HG03097 (cell line): Measurements from ENCODE around the gene FAM78A.

Experiments
- ATAC-seq: cut with Tn5 transposase; IDR thresholded peaks from one replicate; pipeline ENCODE4 v1.9.1; 2021; ENCODE audit not compliant: unreplicated experiment, low FRiP score

The FAM78A gene

DNA sequence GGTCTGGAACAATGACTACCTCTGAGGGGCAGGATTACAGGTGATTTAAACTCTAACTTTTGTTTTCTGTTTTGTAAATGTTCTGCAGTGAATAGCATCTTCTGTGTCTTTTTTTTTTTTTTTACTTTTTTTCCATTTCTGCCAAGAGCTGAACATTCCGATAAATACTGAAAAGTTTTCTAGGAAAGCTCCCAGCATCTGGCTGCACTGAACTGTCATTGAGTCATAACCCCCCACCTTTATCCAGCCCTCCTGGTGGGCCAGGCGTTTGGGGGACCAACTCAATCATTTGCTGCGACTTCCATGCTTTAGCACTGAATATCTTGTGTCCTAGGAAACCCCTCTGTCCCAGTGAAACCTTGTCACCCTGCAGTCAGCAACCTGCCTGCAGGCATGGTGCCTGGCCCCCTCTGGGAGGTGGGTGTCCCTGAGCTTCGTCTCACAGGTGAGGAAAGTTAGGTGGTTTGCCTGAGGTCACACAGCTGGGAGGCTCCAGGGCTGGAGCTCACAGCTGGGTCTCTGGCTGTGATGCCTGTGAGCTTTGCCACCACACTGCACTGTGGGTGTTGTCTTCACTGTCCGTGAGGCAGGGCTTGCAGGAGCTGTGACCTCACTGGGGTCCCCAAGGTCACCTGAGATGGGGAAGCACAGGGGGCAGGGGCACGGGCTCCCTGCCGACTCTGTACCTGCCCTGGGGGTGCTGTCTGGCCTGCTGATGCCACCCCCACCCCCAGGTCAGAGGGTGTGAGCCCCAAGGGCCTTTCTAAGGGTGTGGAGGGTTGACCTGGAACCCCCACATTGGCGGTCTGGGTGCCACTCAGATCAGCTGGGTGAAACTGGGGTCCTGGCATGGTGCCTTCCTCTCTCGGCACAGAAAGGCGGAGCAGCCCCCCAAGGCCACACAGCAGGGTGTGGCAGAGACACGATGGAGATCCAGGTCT is 27.3 kb upstream of the FAM78A start:
- no peak for ATAC-seq

- ATAC-seq = no peak
These were observed 26.1 kb upstream of the FAM78A start for GRCh38 chr9:131302244-131303075.

- ATAC-seq = no peak
These were observed 24.1 kb upstream of the FAM78A start for GRCh38 chr9:131300444-131300843.

DNA sequence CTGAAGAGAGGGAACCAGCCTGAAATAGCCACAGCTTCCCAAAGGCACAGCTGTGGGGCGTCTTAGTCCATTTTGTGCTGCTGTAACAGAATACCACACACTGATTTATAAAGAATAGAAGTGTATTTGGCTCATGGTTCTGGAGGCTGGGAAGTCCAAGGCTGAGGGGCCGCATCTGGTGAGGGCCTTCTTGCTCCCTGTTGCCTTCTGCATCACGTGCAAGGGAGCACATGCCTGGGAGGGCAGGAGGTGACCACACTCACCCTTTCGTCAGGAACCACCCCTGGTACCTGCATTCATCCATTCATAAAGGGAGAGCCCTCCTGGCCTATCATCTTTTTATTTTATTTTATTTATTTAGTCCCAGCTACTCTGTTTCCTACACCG is 23.6 kb upstream of the FAM78A start:
- ATAC-seq = no peak

GRCh38 chr9:131299346-131299960 is 23.1 kb upstream of the FAM78A start:
- ATAC-seq = no peak

GRCh38 chr9:131298816-131299215 is 22.5 kb upstream of the FAM78A start:
- no peak for ATAC-seq

DNA sequence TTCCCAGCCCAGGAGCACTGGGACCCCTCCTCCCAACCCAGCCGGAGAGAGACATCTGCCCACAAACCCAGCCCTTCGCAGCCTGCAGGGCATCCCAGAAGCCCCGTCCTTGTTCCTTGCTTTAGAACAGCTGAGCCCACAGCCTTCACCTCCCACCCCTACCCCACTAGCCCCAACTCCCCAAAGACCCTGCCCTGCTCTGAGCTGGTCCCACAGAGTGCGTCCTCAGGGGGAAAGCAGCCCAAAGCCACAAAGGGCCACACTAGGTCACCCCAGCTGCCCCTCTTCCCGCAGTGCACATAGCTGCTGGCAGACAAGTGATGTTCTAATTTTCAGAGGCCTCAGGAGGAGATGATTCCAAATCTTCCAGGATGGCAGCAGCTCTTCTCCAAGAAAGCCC is 22.0 kb upstream of the FAM78A start:
- no peak for ATAC-seq

DNA sequence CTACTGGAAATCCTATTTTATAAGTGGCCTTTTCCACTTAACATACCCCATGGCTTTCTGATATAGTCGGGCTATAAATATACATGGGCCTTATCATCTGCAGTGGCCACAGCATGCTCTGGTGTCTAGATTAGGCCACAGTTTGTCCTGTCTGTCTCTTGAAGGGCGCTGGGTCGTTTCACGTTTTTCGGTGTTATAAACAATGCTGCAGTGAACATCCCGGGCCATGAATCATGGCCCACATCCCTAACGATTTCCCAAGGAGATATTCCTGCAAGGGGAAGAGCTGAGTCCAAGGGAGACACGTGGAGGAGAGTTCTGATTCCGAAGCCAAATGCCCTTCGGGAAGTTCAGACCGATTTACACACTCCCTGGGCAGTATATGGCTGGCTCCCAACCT is 21.6 kb upstream of the FAM78A start:
- ATAC-seq = no peak

DNA sequence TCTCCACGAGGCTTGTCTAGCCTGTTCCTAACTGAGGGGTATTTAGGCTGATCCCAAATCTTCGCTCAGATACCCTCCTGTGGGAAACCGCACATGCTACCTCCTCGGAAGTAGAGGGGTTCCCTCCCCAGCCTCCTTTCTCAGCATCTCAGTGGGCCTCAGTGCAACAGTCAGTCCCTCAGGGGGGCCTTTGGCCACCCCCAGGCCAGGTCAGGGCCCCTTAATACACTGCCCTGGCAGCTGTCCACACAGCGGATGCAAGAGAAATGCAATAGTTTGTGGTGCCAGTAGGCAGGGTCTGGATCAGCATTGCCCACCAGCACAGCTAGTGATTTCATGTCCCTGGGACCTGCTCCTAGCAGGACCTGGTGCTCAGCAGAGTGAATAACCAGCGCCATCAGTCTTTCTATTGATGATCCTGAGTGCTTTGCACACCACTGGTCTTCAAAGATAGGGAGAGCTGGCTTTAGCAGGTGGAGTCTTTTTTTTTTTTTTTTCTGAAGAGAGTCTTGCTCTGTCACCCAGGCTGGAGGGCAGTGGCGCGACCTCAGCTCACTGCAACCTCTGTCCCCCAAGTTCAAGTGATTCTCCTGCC is 20.7 kb upstream of the FAM78A start:
- ATAC-seq = no peak

GRCh38 chr9:131296460-131296859 is 20.1 kb upstream of the FAM78A start:
- ATAC-seq = no peak

DNA sequence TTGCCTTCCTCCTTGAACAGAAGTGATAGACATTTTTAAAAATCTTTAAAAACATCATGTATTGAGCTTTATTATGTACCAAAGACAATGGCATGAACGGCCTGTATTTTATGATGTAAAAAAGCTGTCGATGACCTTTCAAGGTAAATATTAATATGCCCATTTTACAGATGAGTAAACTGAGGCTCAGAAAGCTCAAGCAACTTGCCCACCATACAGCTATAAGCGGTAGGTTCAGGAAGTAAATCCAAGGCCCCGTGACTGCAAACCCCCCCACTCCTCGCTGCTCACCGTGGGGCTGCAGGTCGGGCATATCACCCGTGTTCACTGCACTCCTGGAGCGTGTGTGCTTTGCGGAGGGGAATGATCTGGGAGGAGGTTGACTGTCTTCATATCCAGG is 16.6 kb upstream of the FAM78A start:
- no peak for ATAC-seq

- no peak for ATAC-seq
These were observed 15.5 kb upstream of the FAM78A start for GRCh38 chr9:131291795-131292315.

GRCh38 chr9:131290767-131291370 is 14.6 kb upstream of the FAM78A start:
- ATAC-seq = no peak

DNA sequence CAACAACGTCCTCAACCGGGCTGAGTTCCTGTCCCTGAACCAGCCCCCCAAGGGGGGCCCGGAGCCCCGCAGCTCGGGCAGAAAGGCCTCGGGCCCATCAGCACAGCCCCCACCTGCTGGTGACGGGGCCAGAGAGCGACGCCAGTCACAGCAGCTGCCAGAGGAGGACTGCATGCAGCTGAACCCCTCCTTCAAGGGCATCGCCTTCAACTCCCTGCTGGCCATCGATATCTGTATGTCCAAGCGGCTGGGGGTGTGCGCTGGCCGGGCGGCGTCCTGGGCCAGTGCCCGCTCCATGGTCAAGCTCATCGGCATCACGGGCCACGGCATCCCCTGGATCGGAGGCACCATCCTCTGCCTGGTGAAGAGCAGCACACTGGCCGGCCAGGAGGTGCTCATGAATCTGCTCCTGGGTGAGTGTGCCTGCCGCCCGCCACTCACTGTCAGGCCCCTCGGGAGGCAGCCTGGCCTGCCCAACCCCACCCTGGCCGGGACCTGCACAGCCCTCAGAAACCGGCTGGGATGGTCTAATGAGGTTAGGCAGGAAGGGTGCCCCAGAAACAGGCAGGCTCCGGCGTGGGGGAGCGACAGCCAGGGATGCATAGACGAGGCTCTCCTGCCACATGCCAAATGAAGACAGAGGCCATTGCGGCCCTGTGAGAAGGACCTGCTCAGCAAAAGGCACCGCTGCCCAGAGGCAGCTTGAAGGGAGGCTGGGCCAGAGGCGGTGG is 13.9 kb upstream of the FAM78A start:
- no peak for ATAC-seq

DNA sequence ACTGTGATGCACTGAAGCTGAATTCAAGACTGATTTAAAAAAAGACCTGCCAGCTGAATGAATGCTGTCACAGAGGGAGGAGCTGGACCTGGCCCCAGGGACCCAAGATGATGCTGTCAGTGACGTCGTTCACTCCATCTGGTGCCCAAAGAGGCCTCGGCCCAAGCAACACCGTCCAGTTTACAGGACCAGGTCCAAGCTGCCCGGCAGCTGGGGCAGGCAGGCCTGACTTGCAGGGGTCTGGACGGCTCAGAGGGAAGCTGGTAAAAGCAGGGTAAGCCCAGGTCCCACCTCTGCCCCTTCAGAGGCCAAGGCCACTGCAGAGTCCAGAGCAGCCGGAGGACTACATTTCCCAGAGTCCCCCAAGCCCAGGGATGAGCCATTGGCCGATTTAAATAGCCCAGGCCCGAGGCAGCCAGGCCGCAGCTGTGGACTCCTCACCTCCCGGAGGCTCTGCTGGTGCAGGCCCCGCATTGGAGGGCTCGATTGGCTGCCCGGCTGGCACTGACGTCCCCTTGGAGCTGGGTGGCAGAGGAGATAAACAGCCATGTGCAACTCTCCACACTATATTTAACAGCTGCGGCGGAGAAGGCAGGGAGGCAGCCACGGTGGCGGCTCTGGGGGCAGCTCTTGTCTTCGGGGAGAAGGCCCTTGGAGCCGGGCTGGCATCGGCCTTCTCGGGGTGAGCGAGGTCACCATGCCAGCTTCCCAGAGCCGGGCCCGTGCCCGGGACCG is 13.2 kb upstream of the FAM78A start, which contains the start of gene PLPP7:
Gene PLPP7 (plus strand): TSS at position 423 of the 735 bp plus-strand sequence. CDS start 275 bp downstream, at position 698.
- ATAC-seq = no peak

GRCh38 chr9:131288217-131288616 is 11.9 kb upstream of the FAM78A start:
- no peak for ATAC-seq

GRCh38 chr9:131287359-131287758 is 11.0 kb upstream of the FAM78A start:
- no peak for ATAC-seq

GRCh38 chr9:131284856-131285255 is 8.5 kb upstream of the FAM78A start:
- ATAC-seq = no peak
